ENCODE results near the gene EIF2S1. TPM values are rescaled to one million over a fixed set of nuclear protein-coding genes. Genes with fewer than 3 reads are reported as not detected.
A peak's percentile ranks its signal among the peaks of the same experiment; 100 is the strongest.

The EIF2S1 gene
- total RNA-seq (106 and 108 TPM in 2 replicates), polyA plus RNA-seq (109 and 123 TPM in 2 replicates)

GRCh38 chr14:67359775-67360469, at the start of gene EIF2S1, which contains the start of gene ATP6V1D:
Gene EIF2S1, plus strand, starts transcription at chr14:67360328. Its CDS starts 4,440 bp downstream, at chr14:67364768.
Gene ATP6V1D, minus strand, starts transcription at chr14:67359804. Its CDS starts 106 bp downstream, at chr14:67359698.
- peaks cover 86% of the 10 kb centered on the region for H3K79me2 ChIP-seq
- WGBS (ENCODE audit: low lambda C conversion rate, missing lambda C conversion rate), result under 1% methylated on average over 47 of the region's 47 CpGs
- peak within 1 kb of the TSS; percentile 90 for H3K4me2 ChIP-seq
- H4K20me1 ChIP-seq (ENCODE audit: insufficient read depth, poor library complexity, severe bottlenecking), result peaks cover 8% of the 10 kb centered on the region
- H3K4me3 ChIP-seq, result peak within 1 kb of the TSS; percentile 48
- no peaks in the 10 kb centered on the region for H3K27me3 ChIP-seq
- H3K4me1 ChIP-seq (ENCODE audit: insufficient read depth), result peaks cover 30% of the 10 kb centered on the region
- peak within 1 kb of the TSS; percentile 94 for H3K27ac ChIP-seq
- H3K36me3 ChIP-seq (replicated peaks; ENCODE audit: insufficient read depth, low read depth), result no peaks in the 10 kb centered on the region
- no peaks in the 10 kb centered on the region for H3K9me2 ChIP-seq (replicated peaks; ENCODE audit: insufficient read depth)
- DNase-seq (ENCODE audit: low spot score), result peak; percentile 100
- TF ChIP-seq CTCF (IDR thresholded peaks at IDR 0.05; ENCODE audit: poor library complexity) (peak; percentile 100), EZH2phosphoT487 (IDR thresholded peaks at IDR 0.05; ENCODE audit: low read depth, severe bottlenecking, unreplicated experiment) (no peak)
- no peaks in the 10 kb centered on the region for H3K9me3 ChIP-seq (ENCODE audit: low read depth)
- peak within 1 kb of the TSS; percentile 59 for H2AFZ ChIP-seq

GRCh38 chr14:67311868-67312267, 48.3 kb upstream of the EIF2S1 start:
- no peaks in the 10 kb centered on the region for H3K36me3 ChIP-seq (replicated peaks; ENCODE audit: insufficient read depth, low read depth)

GRCh38 chr14:67313153-67313552, 47.0 kb upstream of the EIF2S1 start:
- H3K36me3 ChIP-seq (replicated peaks; ENCODE audit: insufficient read depth, low read depth), result no peaks in the 10 kb centered on the region
- no peaks in the 10 kb centered on the region for H3K4me1 ChIP-seq (ENCODE audit: insufficient read depth)
- no peak for DNase-seq (ENCODE audit: low spot score)
- H3K27me3 ChIP-seq, result no peaks in the 10 kb centered on the region
- 44% methylated on average over 1 of the region's 1 CpG for WGBS (ENCODE audit: low lambda C conversion rate, missing lambda C conversion rate)
- H3K4me2 ChIP-seq, result no peak overlapping the region
- no peak overlapping the region for H3K27ac ChIP-seq
- no peaks in the 10 kb centered on the region for H3K9me2 ChIP-seq (replicated peaks; ENCODE audit: insufficient read depth)
- H4K20me1 ChIP-seq (ENCODE audit: insufficient read depth, poor library complexity, severe bottlenecking), result no peaks in the 10 kb centered on the region
- no peak overlapping the region for H3K4me3 ChIP-seq
- H3K9me3 ChIP-seq (ENCODE audit: low read depth), result no peaks in the 10 kb centered on the region
- no peak overlapping the region for H2AFZ ChIP-seq
- H3K79me2 ChIP-seq, result no peaks in the 10 kb centered on the region
- TF ChIP-seq EZH2 (IDR thresholded peaks at IDR 0.05; ENCODE audit: borderline replicate concordance) (no peak), EZH2phosphoT487 (IDR thresholded peaks at IDR 0.05; ENCODE audit: low read depth, severe bottlenecking, unreplicated experiment) (no peak), CTCF (IDR thresholded peaks at IDR 0.05; ENCODE audit: poor library complexity) (no peak)

More at GRCh38 chr14:67311868-67312267, 48.3 kb upstream of the EIF2S1 start:
- WGBS (ENCODE audit: low lambda C conversion rate, missing lambda C conversion rate), result 81% methylated on average over 2 of the region's 2 CpGs
- no peaks in the 10 kb centered on the region for H3K9me2 ChIP-seq (replicated peaks; ENCODE audit: insufficient read depth)
- H3K9me3 ChIP-seq (ENCODE audit: low read depth), result no peaks in the 10 kb centered on the region
- H4K20me1 ChIP-seq (ENCODE audit: insufficient read depth, poor library complexity, severe bottlenecking), result no peaks in the 10 kb centered on the region
- H3K4me1 ChIP-seq (ENCODE audit: insufficient read depth), result no peaks in the 10 kb centered on the region
- H3K27ac ChIP-seq, result no peak overlapping the region
- no peak overlapping the region for H3K4me3 ChIP-seq
- no peak overlapping the region for H2AFZ ChIP-seq
- no peak overlapping the region for H3K4me2 ChIP-seq
- no peaks in the 10 kb centered on the region for H3K27me3 ChIP-seq
- no peaks in the 10 kb centered on the region for H3K79me2 ChIP-seq
- DNase-seq (ENCODE audit: low spot score), result peak; percentile 10
- TF ChIP-seq EZH2 (IDR thresholded peaks at IDR 0.05; ENCODE audit: borderline replicate concordance) (no peak), CTCF (IDR thresholded peaks at IDR 0.05; ENCODE audit: poor library complexity) (no peak), EZH2phosphoT487 (IDR thresholded peaks at IDR 0.05; ENCODE audit: low read depth, severe bottlenecking, unreplicated experiment) (no peak)
